Measurements from ENCODE around the gene MAD1L1. TPM values are rescaled to one million over a fixed set of nuclear protein-coding genes. Genes with fewer than 3 reads are reported as not detected.

Gene MAD1L1
- total RNA-seq, 2 experiments from 2014 or later: 58.3 to 65.3 TPM

- Histone ChIP-seq H4K20me1 (ENCODE audit: insufficient read depth, low read length) (no peaks in the 10 kb centered on the region; the same call in 1 of the 2 replicates), H3K79me2 (ENCODE audit: insufficient read depth, low read depth, low read length) (no peaks in the 10 kb centered on the region), H3K36me3 (ENCODE audit: insufficient read depth, low read length) (no peaks in the 10 kb centered on the region), H2AFZ (ENCODE audit: low read length) (no peak overlapping the region), H3K9me3 (ENCODE audit: low read length) (no peaks in the 10 kb centered on the region), H3K4me3 (ENCODE audit: low read depth, low read length, poor library complexity, severe bottlenecking) (no peak overlapping the region), H3K27ac (ENCODE audit: low read depth, low read length, poor library complexity, severe bottlenecking) (no peak overlapping the region), H3K4me2 (ENCODE audit: low read length) (no peak overlapping the region), H3K9me2 (ENCODE audit: insufficient read depth, low read length) (no peaks in the 10 kb centered on the region), H3K4me1 (ENCODE audit: insufficient read depth, low read length, poor library complexity, severe bottlenecking) (peaks cover 7% of the 10 kb centered on the region)
- no peak for TF ChIP-seq CTCF (conservative IDR thresholded peaks at IDR 0.05; ENCODE audit: low read length)
- TF ChIP-seq EZH2phosphoT487 (IDR thresholded peaks at IDR 0.05; ENCODE audit: borderline replicate concordance, low read depth, low read length): no peak
- no TSS peak for BruUV-seq (replicated peaks)
- intact Hi-C loops (cut with micrococcal nuclease; ENCODE audit: unreplicated experiment): no loop called here
- POLR2A ChIA-PET: interaction anchor here (0.7 kb wide), 1 partner anchor 12 kb away, joined by 4 read pairs; no protein-coding TSS in a partner anchor
- DNase-seq (ENCODE audit: low spot score): no peak
- CTCF ChIA-PET (ENCODE audit: unreplicated experiment): no interaction called here
Measured at GRCh38 chr7:2075811-2076210, 156.9 kb downstream of the MAD1L1 start.

DNA sequence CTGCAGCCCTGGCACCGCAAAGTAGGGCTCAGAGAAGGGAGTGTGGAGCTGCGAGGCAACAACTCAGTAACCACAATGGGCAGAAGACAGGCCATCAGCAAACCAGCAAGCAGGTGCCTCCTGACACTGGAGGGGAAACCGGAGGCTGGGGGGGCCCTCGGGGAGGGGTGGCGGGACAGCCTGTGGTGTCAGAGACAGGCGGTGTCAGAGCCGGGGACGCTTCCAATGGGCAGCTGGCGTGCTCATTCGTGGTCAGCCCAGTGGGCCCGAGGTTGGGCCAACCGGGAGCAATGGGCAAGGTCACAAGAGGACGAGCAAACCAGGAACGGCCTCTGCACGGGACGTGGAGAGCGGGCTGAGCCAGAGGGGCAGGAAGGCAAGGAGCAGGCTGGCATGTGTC lies 158.1 kb downstream of the MAD1L1 start:
- Histone ChIP-seq H3K4me3 (ENCODE audit: low read depth, low read length, poor library complexity, severe bottlenecking) (no peak overlapping the region), H3K9me3 (ENCODE audit: low read length) (no peaks in the 10 kb centered on the region), H3K27ac (ENCODE audit: low read depth, low read length, poor library complexity, severe bottlenecking) (no peak overlapping the region), H3K4me2 (ENCODE audit: low read length) (no peak overlapping the region), H2AFZ (ENCODE audit: low read length) (no peak overlapping the region), H3K36me3 (ENCODE audit: insufficient read depth, low read length) (no peaks in the 10 kb centered on the region), H4K20me1 (ENCODE audit: insufficient read depth, low read length) (no peaks in the 10 kb centered on the region; the same call in 1 of the 2 replicates), H3K4me1 (ENCODE audit: insufficient read depth, low read length, poor library complexity, severe bottlenecking) (peaks cover 11% of the 10 kb centered on the region), H3K9me2 (ENCODE audit: insufficient read depth, low read length) (no peaks in the 10 kb centered on the region), H3K79me2 (ENCODE audit: insufficient read depth, low read depth, low read length) (no peaks in the 10 kb centered on the region)
- intact Hi-C loops (cut with micrococcal nuclease; ENCODE audit: unreplicated experiment): no loop called here
- ChIA-PET POLR2A (no interaction called here), CTCF (ENCODE audit: unreplicated experiment) (no interaction called here)
- no peak for DNase-seq (ENCODE audit: low spot score)
- TF ChIP-seq EZH2phosphoT487 (IDR thresholded peaks at IDR 0.05; ENCODE audit: borderline replicate concordance, low read depth, low read length) (no peak), CTCF (conservative IDR thresholded peaks at IDR 0.05; ENCODE audit: low read length) (no peak)
- BruUV-seq (replicated peaks): no TSS peak

DNA sequence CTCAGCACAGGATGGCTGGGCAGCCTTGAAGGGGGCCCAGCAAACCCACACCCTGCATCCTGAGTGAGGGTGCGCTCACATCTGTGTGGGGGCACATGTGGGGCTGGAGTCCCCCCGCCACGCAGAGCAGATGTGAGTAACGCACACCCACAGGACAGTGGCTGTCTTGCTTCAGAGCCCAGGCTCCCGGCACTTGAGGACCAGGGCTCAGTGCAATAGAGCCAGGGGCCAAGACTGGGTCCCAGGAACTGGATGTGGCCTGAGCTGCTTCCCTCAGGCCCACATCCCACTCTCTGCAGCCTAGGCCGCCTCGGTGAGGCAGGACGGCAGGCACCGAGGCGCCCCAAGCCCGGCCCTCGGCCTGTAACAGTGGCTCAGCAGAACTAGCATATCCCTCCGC lies 159.9 kb downstream of the MAD1L1 start:
- TF ChIP-seq CTCF (conservative IDR thresholded peaks at IDR 0.05; ENCODE audit: low read length) (no peak), EZH2phosphoT487 (IDR thresholded peaks at IDR 0.05; ENCODE audit: borderline replicate concordance, low read depth, low read length) (no peak)
- no peaks in the 10 kb centered on the region; the same call in 1 of the 2 replicates for H4K20me1 ChIP-seq (ENCODE audit: insufficient read depth, low read length)
- no peaks in the 10 kb centered on the region; the same call in 1 of the 2 replicates for H3K36me3 ChIP-seq (ENCODE audit: insufficient read depth, low read length)
- peaks cover 30% of the 10 kb centered on the region for H3K4me1 ChIP-seq (ENCODE audit: insufficient read depth, low read length, poor library complexity, severe bottlenecking)
- H3K4me2 ChIP-seq (ENCODE audit: low read length): no peak overlapping the region
- CTCF ChIA-PET (ENCODE audit: unreplicated experiment): no interaction called here
- H3K27ac ChIP-seq (ENCODE audit: low read depth, low read length, poor library complexity, severe bottlenecking): no peak overlapping the region
- intact Hi-C loops (cut with micrococcal nuclease; ENCODE audit: unreplicated experiment): no loop called here
- H3K4me3 ChIP-seq (ENCODE audit: low read depth, low read length, poor library complexity, severe bottlenecking): no peak overlapping the region
- H3K79me2 ChIP-seq (ENCODE audit: insufficient read depth, low read depth, low read length): no peaks in the 10 kb centered on the region
- POLR2A ChIA-PET: no interaction called here
- H3K9me3 ChIP-seq (ENCODE audit: low read length): no peaks in the 10 kb centered on the region
- BruUV-seq (replicated peaks): no TSS peak
- DNase-seq (ENCODE audit: low spot score): no peak
- H3K9me2 ChIP-seq (ENCODE audit: insufficient read depth, low read length): no peaks in the 10 kb centered on the region
- H2AFZ ChIP-seq (ENCODE audit: low read length): no peak overlapping the region

Measured in OCI-LY7 (cell line).